GM21529 (cell line): Measurements from ENCODE around the gene CALM3.
"Not testable (repeated sequence)": the region's sequence is repeated elsewhere in the genome, so short reads cannot be mapped to it uniquely, and the experiment has no call there.

Experiments used
- ATAC-seq: cut with Tn5 transposase; IDR thresholded peaks from one replicate; pipeline ENCODE4 v1.9.1; 2021; ENCODE audit not compliant: unreplicated experiment

CALM3 gene

GRCh38 chr19:46601318-46602224, at the start of gene CALM3:
TSS of gene CALM3 (plus strand) at chr19:46601330. CDS start at chr19:46601435, 105 bp downstream.
- ATAC-seq, result no peak

GRCh38 chr19:46552891-46553290, 48.2 kb upstream of the CALM3 start:
- ATAC-seq, result no peak

- no peak for ATAC-seq
Measured at GRCh38 chr19:46554161-46554560, 47.0 kb upstream of the CALM3 start.

- no peak for ATAC-seq
Measured at GRCh38 chr19:46555628-46556280, 45.4 kb upstream of the CALM3 start.

GRCh38 chr19:46556471-46556870, 44.7 kb upstream of the CALM3 start:
- not testable (repeated sequence) for ATAC-seq

- ATAC-seq, result no peak
Measured at GRCh38 chr19:46559203-46559602, 41.9 kb upstream of the CALM3 start.

GRCh38 chr19:46559675-46560074, 41.5 kb upstream of the CALM3 start:
- not testable (repeated sequence) for ATAC-seq

GRCh38 chr19:46564701-46565100, 36.4 kb upstream of the CALM3 start:
- no peak for ATAC-seq

- no peak for ATAC-seq
Measured at GRCh38 chr19:46571495-46571894, 29.6 kb upstream of the CALM3 start.

GRCh38 chr19:46573679-46574498, 27.2 kb upstream of the CALM3 start:
- ATAC-seq, result no peak

GRCh38 chr19:46574533-46574932, 26.6 kb upstream of the CALM3 start:
- no peak for ATAC-seq

- no peak for ATAC-seq
Measured at GRCh38 chr19:46578450-46578849, 22.7 kb upstream of the CALM3 start.

- no peak for ATAC-seq
Measured at GRCh38 chr19:46579361-46579879, 21.7 kb upstream of the CALM3 start.

- no peak for ATAC-seq
Measured at GRCh38 chr19:46580247-46580646, 20.9 kb upstream of the CALM3 start.

GRCh38 chr19:46585539-46585938, 15.6 kb upstream of the CALM3 start:
- no peak for ATAC-seq

GRCh38 chr19:46586294-46586693, 14.8 kb upstream of the CALM3 start:
- ATAC-seq, result no peak

- no peak for ATAC-seq
Measured at GRCh38 chr19:46587861-46588260, 13.3 kb upstream of the CALM3 start.

- ATAC-seq, result no peak
Measured at GRCh38 chr19:46591254-46591653, 9.9 kb upstream of the CALM3 start.

- no peak for ATAC-seq
Measured at GRCh38 chr19:46591870-46592269, 9.3 kb upstream of the CALM3 start.

- ATAC-seq, result no peak
Measured at GRCh38 chr19:46596008-46596407, 5.1 kb upstream of the CALM3 start.

GRCh38 chr19:46598372-46598917, 2.7 kb upstream of the CALM3 start:
- no peak for ATAC-seq
